Measurements from ENCODE around the gene GALK2. TPM values are rescaled to one million over a fixed set of nuclear protein-coding genes. Genes with fewer than 3 reads are reported as not detected.

GALK2 gene
- total and polyA plus RNA-seq, 2 of the 8 experiments (the other 6 are each of a cell fraction or from before 2014, with no cell fraction given) = 8.7 to 16.1 TPM

- Histone ChIP-seq H3K9ac (replicated peaks in 1 of 4; ENCODE audit: extremely low read depth in 1 of 4, low read depth in 3 of 4, low read length in 3 of 4) (no peak overlapping the region), H4K5ac (ENCODE audit: insufficient read length, low read depth, low read length) (no peak overlapping the region), H3K79me1 (ENCODE audit: low read depth, low read length) (no peaks in the 10 kb centered on the region), H2BK120ac (replicated peaks; ENCODE audit: low read depth, low read length) (no peak overlapping the region), H4K20me1 (replicated peaks in 1 of 2; ENCODE audit: control insufficient read depth in 1 of 2, insufficient read depth in 2 of 2, low read length in 2 of 2) (no peaks in the 10 kb centered on the region), H2BK15ac (ENCODE audit: low read length) (no peak overlapping the region), H3K27ac (ENCODE audit: low read depth, low read length) (no peak overlapping the region), H3K18ac (ENCODE audit: extremely low read depth, low read length) (no peak overlapping the region), H3K4me1 (replicated peaks in 1 of 4; ENCODE audit: control insufficient read depth in 3 of 4, insufficient read depth in 4 of 4, low read length in 3 of 4) (no peaks in the 10 kb centered on the region), H2AK5ac (ENCODE audit: low read depth, low read length) (no peak overlapping the region), H3K23me2 (ENCODE audit: low read depth, low read length) (no peaks in the 10 kb centered on the region), H3K27me3 (replicated peaks in 1 of 4; ENCODE audit: control insufficient read depth in 3 of 4, extremely low read depth in 1 of 4, insufficient read depth in 3 of 4, low read length in 3 of 4) (no peaks in the 10 kb centered on the region), H3K36me3 (ENCODE audit: control insufficient read depth in 2 of 4, insufficient read depth in 4 of 4, low read length in 3 of 4) (peaks cover 0 to 67% (median 26%) of the 10 kb centered on the region in 4 experiments; a peak in 6 of 8 replicates), H3K79me2 (ENCODE audit: control insufficient read depth in 1 of 2, insufficient read depth in 2 of 2, low read length in 2 of 2) (no peaks in the 10 kb centered on the region), H4K91ac (replicated peaks; ENCODE audit: insufficient read length, low read length) (no peak overlapping the region), H3K23ac (ENCODE audit: insufficient read length) (no peak overlapping the region), H2AFZ (ENCODE audit: low read length) (no peak overlapping the region), H2BK20ac (ENCODE audit: low read length) (no peak overlapping the region), H3K4ac (replicated peaks; ENCODE audit: insufficient read length, low read depth, low read length) (no peak overlapping the region), H3K56ac (replicated peaks; ENCODE audit: insufficient read length, low read depth, low read length) (no peak overlapping the region), H3K4me3 (ENCODE audit: extremely low read depth in 1 of 4, insufficient read depth in 2 of 4, low read depth in 3 of 4, low read length in 4 of 4) (no peak overlapping the region), H3K14ac (ENCODE audit: insufficient read length) (no peak overlapping the region), H3K4me2 (ENCODE audit: insufficient read depth in 1 of 2, low read depth in 2 of 2, low read length in 2 of 2) (no peak overlapping the region), H3K9me3 (ENCODE audit: insufficient read depth in 2 of 2, low read depth in 1 of 2, low read length in 1 of 2) (no peaks in the 10 kb centered on the region), H2BK5ac (ENCODE audit: low read depth, low read length) (no peak overlapping the region), H4K8ac (ENCODE audit: extremely low read depth, insufficient read depth, low read length) (no peak overlapping the region), H2BK12ac (ENCODE audit: low read depth, low read length) (no peak overlapping the region)
- 97% methylated on average over 3 of the region's 3 CpGs; no CpG with 5 or more reads in 1 of the 2 experiments for WGBS, 2 experiments (ENCODE audit: extremely low coverage in 1 of 2, insufficient coverage in 1 of 2, insufficient read length in 1 of 2, insufficient replicate concordance in 2 of 2, low coverage in 1 of 2, low lambda C conversion rate in 2 of 2, missing lambda C conversion rate in 1 of 2)
- ChIA-PET CTCF (ENCODE audit: partially characterized antibody) (interaction anchor here (0.7 kb wide), 1 partner anchor 114 kb away, joined by 3 read pairs; no protein-coding TSS in a partner anchor), POLR2A (ENCODE audit: partially characterized antibody) (no interaction called here)
- TF ChIP-seq ZNF274 (IDR thresholded peaks at IDR 0.05; ENCODE audit: borderline replicate concordance, extremely low read depth, low read length) = no peak
- no peak for TF ChIP-seq CHD2 (IDR thresholded peaks at IDR 0.05; ENCODE audit: low read length)
- no peak for TF ChIP-seq JUND (IDR thresholded peaks at IDR 0.05; ENCODE audit: low read length)
- no peak for TF ChIP-seq RBBP5 (IDR thresholded peaks at IDR 0.05; ENCODE audit: borderline replicate concordance, low read depth, low read length)
- TF ChIP-seq YY1 (IDR thresholded peaks at IDR 0.05; ENCODE audit: low read depth, low read length) = no peak
- no peak for TF ChIP-seq HDAC2 (IDR thresholded peaks at IDR 0.05; ENCODE audit: borderline replicate concordance in 1 of 2, low read depth in 2 of 2, low read length in 2 of 2)
- no peak for TF ChIP-seq EZH2 (IDR thresholded peaks at IDR 0.05; ENCODE audit: low read depth, low read length, severe bottlenecking)
- FAIRE-seq (no peak), DNase-seq (ENCODE audit: low read depth in 1 of 2, low spot score in 2 of 2) (no peak)
Observed at GRCh38 chr15:49135911-49136310, 34.1 kb upstream of the GALK2 start.

Measured in H1 (cell line).